Measurements from ENCODE around the gene SPHK1.

DNA sequence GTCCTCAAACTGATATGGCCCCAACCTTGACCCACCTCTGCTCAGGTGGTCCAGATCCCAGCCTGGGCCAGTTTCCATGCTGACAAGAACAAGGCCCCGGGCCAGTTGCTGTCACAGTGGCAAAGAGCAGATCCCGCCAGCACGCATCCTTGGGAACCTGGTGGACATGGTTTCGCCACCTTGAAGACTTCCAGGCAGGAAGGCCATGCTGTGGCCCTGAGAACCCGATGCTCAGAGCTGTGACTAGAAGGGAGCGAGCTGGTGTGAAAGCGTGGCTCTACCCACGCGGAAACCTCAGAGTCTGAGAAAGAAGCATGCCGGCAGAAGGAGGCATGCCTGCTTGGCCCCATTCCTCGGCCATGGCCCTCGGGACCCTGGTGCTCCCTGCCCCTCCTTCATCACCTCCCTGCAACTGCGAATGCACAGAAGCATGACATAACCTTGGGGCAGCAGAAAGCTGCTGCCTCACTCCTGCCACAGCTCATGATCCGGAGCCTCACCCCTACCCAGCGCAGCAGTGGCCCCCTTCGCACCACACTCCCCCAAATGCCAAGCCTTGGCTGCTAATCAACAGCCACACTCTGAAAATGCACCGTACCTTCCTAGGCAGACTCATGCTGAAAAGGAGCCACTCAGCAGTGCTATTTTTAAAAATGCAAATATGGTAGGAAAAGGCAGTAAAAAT lies 35.3 kb downstream of the SPHK1 start:
- TF ChIP-seq, protein P1, sequence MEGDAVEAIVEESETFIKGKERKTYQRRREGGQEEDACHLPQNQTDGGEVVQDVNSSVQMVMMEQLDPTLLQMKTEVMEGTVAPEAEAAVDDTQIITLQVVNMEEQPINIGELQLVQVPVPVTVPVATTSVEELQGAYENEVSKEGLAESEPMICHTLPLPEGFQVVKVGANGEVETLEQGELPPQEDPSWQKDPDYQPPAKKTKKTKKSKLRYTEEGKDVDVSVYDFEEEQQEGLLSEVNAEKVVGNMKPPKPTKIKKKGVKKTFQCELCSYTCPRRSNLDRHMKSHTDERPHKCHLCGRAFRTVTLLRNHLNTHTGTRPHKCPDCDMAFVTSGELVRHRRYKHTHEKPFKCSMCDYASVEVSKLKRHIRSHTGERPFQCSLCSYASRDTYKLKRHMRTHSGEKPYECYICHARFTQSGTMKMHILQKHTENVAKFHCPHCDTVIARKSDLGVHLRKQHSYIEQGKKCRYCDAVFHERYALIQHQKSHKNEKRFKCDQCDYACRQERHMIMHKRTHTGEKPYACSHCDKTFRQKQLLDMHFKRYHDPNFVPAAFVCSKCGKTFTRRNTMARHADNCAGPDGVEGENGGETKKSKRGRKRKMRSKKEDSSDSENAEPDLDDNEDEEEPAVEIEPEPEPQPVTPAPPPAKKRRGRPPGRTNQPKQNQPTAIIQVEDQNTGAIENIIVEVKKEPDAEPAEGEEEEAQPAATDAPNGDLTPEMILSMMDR (IDR thresholded peaks at IDR 0.05) = no peak
- no peak for TF ChIP-seq POLR2A (IDR thresholded peaks at IDR 0.05)
